Stimulated activated CD4-positive, alpha-beta T cell treated with anti-CD3 and anti-CD28 coated beads, Interleukin-15, amount 100 ng/mL, for 48 hours (primary cell): Measurements from ENCODE around the gene SMPD4.
"Not testable (repeated sequence)": the region's sequence is repeated elsewhere in the genome, so short reads cannot be mapped to it uniquely, and the experiment has no call there.

Experiments used
- DNase-seq, 2 donors: peaks; one replicate each; pipeline ENCODE4 v3.0.0-alpha.2; 2020; ENCODE audit warnings: low read depth in 2 of 2

SMPD4 gene

GRCh38 chr2:130186391-130186790 is 5.0 kb upstream of the SMPD4 start:
- DNase-seq, result no peak

GRCh38 chr2:130185896-130186295 is 4.5 kb upstream of the SMPD4 start:
- no peak for DNase-seq

GRCh38 chr2:130185436-130185835 is 4.0 kb upstream of the SMPD4 start:
- DNase-seq, result no peak

DNA sequence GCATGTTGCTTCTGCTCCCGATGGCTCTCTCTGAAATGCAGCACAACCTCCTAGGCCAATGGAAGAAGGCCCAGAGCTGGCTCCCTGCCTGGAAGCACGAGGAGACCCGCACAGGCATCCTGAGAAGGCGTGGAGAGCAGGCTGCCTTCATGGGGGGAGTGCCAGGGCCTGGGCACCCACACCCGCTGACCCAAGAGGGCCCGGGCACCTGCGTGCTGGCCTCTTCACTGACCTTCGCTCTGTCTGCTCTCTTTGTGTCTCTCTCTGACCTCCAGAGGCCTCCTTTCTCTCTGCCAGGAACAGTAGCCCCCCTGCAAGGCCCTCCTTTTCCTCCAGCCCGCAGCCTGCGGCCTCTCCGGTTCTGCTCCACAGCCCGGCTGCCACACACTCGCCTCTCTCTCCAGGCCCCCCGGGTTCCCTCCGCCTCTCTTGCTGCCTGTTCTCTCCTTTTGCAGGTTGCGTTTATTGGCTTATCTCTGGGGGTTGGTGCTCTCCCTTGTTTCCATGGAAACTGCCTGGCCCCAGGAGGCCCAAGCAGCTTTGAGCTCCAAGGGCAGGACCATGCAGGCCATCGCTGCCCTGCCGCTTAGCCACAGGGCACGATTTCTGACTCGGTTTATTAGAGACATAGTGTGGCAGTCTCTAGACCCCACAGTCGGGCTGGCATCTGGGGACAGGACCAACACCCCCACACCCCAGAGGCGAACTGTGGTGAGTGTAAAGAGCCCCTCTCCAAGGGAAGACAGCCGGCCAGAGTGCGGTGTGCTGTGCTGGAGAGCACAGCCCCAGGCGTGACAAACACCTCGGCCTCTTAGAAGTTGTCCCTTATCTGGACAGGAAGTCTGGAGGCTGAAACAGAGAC is 2.3 kb upstream of the SMPD4 start:
- no peak for DNase-seq

DNA sequence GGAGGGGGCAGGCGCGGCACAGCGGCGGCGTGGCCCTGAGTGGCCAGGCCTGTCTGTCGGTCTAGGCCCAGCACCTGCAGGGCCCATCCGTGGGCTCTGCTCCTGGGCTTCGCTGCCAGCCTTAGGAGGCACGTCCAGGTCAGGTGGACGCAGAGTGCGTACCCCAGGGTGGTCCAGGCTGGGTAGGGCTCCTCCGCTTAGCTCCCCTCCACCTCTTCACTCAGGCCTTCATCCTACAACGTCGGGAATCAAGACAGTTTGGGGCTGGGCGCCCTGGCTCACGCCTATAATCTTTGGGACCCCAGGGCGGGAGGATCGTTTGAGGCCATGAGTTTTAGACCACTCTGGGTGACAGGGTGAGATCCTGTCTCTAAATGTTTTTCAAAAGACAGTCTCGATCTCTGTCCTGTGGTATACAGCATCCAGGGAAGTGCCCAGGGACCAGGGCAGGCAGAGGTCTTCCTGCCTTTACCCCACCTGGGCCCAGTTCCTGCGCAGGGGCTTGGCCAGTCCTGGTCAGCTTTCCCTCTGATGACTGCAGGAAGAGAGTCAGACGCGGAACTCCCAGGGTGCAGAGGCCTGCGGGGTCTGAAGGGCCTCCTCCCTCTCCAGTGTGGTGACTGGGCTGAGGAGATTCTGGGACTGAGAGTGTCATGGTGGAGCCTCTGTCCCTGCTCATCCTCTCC is 1.6 kb upstream of the SMPD4 start:
- not testable (repeated sequence) for DNase-seq

- peak; percentile 82 to 87 for DNase-seq
These were observed 679 bp upstream of the SMPD4 start, which contains the start of gene MZT2B for GRCh38 chr2:130181880-130182682. TSS of gene MZT2B (plus strand) at chr2:130182262. CDS start at chr2:130182283, 21 bp downstream.

GRCh38 chr2:130180404-130181324 is 738 bp downstream of the SMPD4 start:
- not testable (repeated sequence) for DNase-seq

DNA sequence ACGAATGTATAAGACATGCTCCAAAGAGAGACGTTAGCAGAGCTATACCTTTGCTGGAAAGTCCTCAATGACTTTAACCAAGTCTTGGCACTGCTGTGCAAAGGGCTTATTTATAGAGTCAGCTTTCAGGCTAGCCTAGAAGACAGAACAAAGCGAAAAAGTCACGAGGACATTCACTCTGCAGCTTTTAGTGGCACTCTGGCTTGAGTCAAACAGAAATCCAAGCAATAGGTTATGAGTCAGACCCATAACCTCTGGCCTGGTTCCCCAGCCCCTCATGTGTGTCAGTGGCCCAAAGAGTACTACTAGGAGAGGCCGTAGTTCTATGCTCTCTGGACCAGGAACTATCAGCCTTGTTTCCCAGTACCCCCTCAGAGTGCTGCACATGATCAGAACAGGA is 6.5 kb downstream of the SMPD4 start:
- DNase-seq, result not testable (repeated sequence)

DNA sequence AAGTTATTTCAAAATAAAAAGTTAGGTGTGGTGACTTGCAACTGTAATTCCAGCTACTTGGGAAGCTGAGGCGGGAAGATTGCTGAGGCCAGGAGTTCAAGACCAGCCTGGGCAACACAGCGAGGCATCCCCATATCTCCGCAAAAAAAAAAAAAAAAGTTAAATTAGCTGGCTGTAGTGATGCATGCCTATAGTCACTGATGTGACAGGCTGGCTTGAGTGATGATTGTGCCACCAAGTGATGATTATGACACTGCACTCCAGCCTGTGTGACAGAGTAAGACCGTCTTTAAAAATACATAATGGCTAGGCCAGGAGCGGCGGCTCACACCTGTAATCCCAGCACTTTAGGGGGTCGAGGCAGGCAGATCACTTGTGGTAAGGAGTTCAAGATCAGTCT is 11.5 kb downstream of the SMPD4 start:
- no peak for DNase-seq

GRCh38 chr2:130169163-130169562 is 12.2 kb downstream of the SMPD4 start:
- DNase-seq, result not testable (repeated sequence)

GRCh38 chr2:130166611-130167010 is 14.8 kb downstream of the SMPD4 start:
- not testable (repeated sequence) for DNase-seq

GRCh38 chr2:130165293-130166016 is 15.9 kb downstream of the SMPD4 start:
- DNase-seq, result no peak

DNA sequence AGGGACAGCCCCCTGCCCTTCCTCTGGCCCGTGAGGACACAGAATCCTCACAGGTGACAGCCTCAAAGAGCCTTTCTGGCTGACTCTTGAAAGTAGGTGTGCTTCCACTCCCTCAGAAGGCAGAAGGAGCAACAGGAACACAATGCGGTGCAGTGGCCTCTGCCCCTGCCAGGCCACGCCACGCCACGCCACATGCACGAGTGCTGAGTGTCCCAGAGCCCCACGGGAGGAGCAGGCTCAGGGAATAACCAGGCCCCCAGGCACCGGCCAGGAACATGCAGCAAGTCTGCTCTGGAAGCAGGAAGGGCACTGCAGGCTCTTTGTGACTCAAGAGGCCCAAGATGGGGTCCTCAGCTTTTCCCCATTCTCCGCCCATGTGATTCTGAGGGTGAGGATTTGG is 18.4 kb downstream of the SMPD4 start:
- DNase-seq, result no peak

- not testable (repeated sequence) for DNase-seq
These were observed 18.9 kb downstream of the SMPD4 start for GRCh38 chr2:130162486-130162885.

GRCh38 chr2:130160838-130161705 is 20.3 kb downstream of the SMPD4 start:
- not testable (repeated sequence) for DNase-seq

DNA sequence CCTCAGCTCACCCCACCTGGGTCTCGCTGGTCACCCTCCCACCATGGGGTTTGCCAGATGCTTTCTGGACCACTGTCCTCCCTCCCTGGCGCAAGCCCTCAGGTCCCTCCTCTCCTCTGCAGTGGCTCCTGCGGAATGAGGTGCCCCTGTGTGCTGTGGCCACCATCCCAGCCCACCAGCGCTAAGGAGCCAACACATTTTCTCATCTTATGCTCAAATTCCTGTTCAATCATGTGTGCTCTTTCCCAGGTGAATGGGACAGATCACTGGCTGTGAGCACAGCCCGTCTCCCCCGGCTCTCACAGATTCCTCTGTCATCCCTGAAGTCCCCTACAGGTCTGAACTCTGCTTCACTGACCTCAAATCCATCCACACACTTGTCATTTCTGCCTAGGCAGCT is 21.3 kb downstream of the SMPD4 start:
- no peak for DNase-seq

- not testable (repeated sequence) for DNase-seq
These were observed 22.0 kb downstream of the SMPD4 start for GRCh38 chr2:130159376-130159775.

GRCh38 chr2:130158631-130159030 is 22.8 kb downstream of the SMPD4 start:
- DNase-seq, result no peak

DNA sequence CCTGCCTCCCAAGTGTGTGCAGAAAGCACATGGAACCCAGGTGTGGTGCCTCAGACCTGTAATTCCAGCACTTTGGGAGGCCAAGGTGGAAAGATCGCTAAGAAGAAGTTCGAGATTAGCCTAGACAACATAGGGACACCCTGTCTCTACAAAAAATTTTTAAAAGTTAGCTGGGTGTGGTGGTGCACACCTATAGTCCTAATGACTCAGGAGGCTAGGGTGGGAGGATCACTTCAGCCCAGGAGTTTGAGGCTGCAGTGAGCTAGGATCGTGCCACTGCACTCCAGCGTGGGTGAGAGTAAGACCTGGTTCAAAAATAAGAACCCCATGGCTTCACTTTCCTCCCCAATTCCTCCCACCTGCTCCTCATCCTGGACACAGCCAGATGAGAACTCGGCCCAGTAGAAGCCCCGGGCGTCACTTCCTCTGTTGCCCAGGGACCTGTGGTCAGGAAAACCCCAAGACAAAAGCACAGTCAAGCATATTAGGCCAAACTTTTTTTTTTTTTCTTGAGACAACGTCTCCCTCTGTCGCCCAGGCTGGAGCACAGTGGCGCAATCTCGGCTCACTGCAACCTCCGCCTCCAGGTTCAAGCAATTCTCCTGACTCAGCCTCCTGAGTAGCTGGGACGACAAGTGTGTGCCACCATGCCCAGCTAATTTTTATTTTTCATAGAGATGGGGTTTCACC is 23.4 kb downstream of the SMPD4 start:
- DNase-seq, result not testable (repeated sequence)
